ENCODE measurements around the gene EXOC6. TPM values are rescaled to one million over a fixed set of nuclear protein-coding genes. Genes with fewer than 3 reads are reported as not detected.

EXOC6 gene
- total RNA-seq, 1 donor from 2014 or later: 19.6 TPM

GRCh38 chr10:93030409-93030808, 182.1 kb downstream of the EXOC6 start:
- DNase-seq: no peak
- no peak for ATAC-seq

GRCh38 chr10:93032105-93032808, 183.9 kb downstream of the EXOC6 start:
- DNase-seq: no peak
- H3K4me3 ChIP-seq: no peak overlapping the region
- no peaks in the 10 kb centered on the region for H3K27me3 ChIP-seq (ENCODE audit: low read depth)
- no peak for TF ChIP-seq CTCF (IDR thresholded peaks at IDR 0.05)
- H3K4me1 ChIP-seq: no peaks in the 10 kb centered on the region
- H3K36me3 ChIP-seq: no peaks in the 10 kb centered on the region
- no peak overlapping the region for H3K27ac ChIP-seq
- H3K9me3 ChIP-seq: no peaks in the 10 kb centered on the region
- intact Hi-C loops (cut with DNase I): no loop called here
- no peak for ATAC-seq

More at GRCh38 chr10:93030409-93030808, 182.1 kb downstream of the EXOC6 start:
- peaks cover 4% of the 10 kb centered on the region for H3K36me3 ChIP-seq
- no peaks in the 10 kb centered on the region for H3K4me1 ChIP-seq
- no peaks in the 10 kb centered on the region for H3K9me3 ChIP-seq
- H3K4me3 ChIP-seq: no peak overlapping the region
- H3K27ac ChIP-seq: no peak overlapping the region
- H3K27me3 ChIP-seq (ENCODE audit: low read depth): no peaks in the 10 kb centered on the region
- TF ChIP-seq CTCF (IDR thresholded peaks at IDR 0.05): no peak
- intact Hi-C loops (cut with DNase I): no loop called here

GRCh38 chr10:93032809-93033137, 184.5 kb downstream of the EXOC6 start:
- TF ChIP-seq CTCF (IDR thresholded peaks at IDR 0.05): no peak
- intact Hi-C loops (cut with DNase I): no loop called here
- no peaks in the 10 kb centered on the region for H3K36me3 ChIP-seq
- DNase-seq (no peak), ATAC-seq (no peak)
- no peaks in the 10 kb centered on the region for H3K9me3 ChIP-seq
- H3K27ac ChIP-seq: no peak overlapping the region
- no peaks in the 10 kb centered on the region for H3K4me1 ChIP-seq
- no peaks in the 10 kb centered on the region for H3K27me3 ChIP-seq (ENCODE audit: low read depth)
- no peak overlapping the region for H3K4me3 ChIP-seq

GRCh38 chr10:93034426-93034825, 186.1 kb downstream of the EXOC6 start:
- no peak overlapping the region for H3K27ac ChIP-seq
- DNase-seq: no peak
- intact Hi-C loops (cut with DNase I): no loop called here
- TF ChIP-seq CTCF (IDR thresholded peaks at IDR 0.05): no peak
- ATAC-seq: no peak
- no peaks in the 10 kb centered on the region for H3K9me3 ChIP-seq
- H3K27me3 ChIP-seq (ENCODE audit: low read depth): no peaks in the 10 kb centered on the region
- no peak overlapping the region for H3K4me3 ChIP-seq
- no peaks in the 10 kb centered on the region for H3K36me3 ChIP-seq
- H3K4me1 ChIP-seq: no peaks in the 10 kb centered on the region

GRCh38 chr10:93039110-93039509, 190.8 kb downstream of the EXOC6 start:
- no peaks in the 10 kb centered on the region for H3K27me3 ChIP-seq (ENCODE audit: low read depth)
- no peak for ATAC-seq
- no peaks in the 10 kb centered on the region for H3K9me3 ChIP-seq
- TF ChIP-seq CTCF (IDR thresholded peaks at IDR 0.05): no peak
- H3K36me3 ChIP-seq: no peaks in the 10 kb centered on the region
- DNase-seq: no peak
- no peak overlapping the region for H3K4me3 ChIP-seq
- intact Hi-C loops (cut with DNase I): no loop called here
- H3K27ac ChIP-seq: no peak overlapping the region
- H3K4me1 ChIP-seq: no peaks in the 10 kb centered on the region

All from lower lobe of right lung (tissue), 2 donors.